Activated CD4-positive, alpha-beta T cell treated with anti-CD3 and anti-CD28 coated beads, Interleukin-2, amount 50 U/mL, for 48 hours (primary cell): Measurements from ENCODE around the gene CELF6.

Experiments used
- DNase-seq, 2 experiments: peaks; one replicate each; pipeline ENCODE4 v3.0.0-alpha.2; 2020

Gene CELF6

DNA sequence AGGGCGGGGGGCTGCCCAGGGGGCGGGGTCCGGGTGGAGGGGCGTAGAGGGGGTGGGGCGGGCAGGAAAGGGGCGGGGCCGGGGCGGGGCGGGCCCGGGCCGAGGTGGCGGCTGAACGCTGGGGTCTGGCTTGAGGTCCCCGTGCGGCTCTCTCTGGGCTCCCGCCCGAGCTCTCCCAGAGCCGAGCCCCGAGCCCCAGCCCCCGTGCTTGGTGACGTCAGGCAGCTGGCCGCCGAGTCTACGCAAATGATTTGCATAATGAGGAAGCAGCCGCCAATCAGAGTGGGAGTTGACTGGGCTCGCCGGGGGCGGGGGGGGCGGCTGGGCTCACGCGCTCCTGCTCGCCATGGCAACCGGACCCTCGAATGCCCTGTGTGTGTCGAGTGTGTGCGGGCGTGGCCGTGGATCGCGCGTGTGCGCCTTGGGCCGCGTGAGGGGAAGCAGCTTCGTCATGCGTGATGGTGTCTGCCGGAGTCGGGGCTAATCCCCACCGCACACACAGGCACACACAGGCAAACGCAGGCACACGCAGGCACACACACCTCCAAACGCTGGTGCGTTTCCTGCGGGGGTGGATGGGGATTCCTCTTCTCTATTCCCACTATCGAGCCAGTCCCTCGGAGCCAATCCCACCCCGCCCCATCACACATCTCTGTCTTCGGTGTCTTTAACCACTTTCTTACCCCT is at the start of gene CELF6:
Gene CELF6 (minus strand): TSS at position 173 of the 687 bp plus-strand sequence. CDS start 283 bp downstream, outside the sequence.
- DNase-seq = peak; percentile 66 to 73

- no peak for DNase-seq
Observed at GRCh38 chr15:72368899-72369298, 48.9 kb upstream of the CELF6 start.

GRCh38 chr15:72368325-72368724 is 48.4 kb upstream of the CELF6 start:
- no peak for DNase-seq

DNA sequence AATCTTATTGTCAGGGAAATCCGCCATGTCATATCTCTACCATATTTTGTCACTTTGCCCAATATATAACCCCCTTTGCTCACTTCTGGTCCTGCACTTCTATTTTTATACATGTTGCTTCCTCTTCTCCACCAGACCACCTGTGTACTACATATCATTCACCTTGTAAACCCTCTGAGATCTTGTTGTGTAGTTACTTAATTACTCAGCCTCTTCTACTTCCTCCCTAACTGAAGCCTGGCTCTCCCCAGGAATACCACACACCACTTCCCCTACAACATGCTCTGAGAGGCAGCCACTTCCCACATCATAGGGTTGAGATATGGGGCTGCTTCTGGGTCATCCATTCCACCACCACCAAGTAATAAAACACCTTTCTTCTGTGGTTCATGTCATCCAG is 45.9 kb upstream of the CELF6 start:
- no peak for DNase-seq

GRCh38 chr15:72361176-72361575 is 41.2 kb upstream of the CELF6 start:
- no peak for DNase-seq

DNA sequence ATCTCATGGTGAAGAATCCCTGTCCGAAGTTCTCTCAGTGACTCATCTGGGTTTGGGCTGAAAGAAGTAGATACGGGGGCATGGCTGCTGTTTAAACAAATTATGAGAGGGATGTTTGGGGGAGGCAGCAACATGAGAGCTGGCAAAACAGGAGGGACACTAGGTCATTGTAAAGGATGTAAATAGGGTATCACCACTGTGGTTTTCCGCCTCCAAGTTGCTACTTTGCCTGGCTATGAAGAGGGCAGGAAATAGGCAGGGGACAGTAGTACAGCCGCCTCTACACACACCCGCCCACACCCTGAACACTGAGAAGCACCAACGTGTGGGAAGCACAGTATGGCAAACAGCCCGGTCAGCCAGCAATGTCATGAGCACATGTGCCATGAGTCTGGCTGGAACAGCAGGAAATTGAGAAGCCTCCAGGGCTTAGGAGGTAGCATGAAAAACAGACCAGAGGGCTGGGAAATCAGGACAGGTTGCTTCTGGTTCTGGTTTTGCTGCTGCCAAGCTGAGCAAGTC is 38.8 kb upstream of the CELF6 start:
- DNase-seq = peak; percentile 7 to 12

- no peak for DNase-seq
Observed at GRCh38 chr15:72358121-72358520, 38.2 kb upstream of the CELF6 start.

GRCh38 chr15:72354496-72354895 is 34.5 kb upstream of the CELF6 start:
- no peak for DNase-seq

DNA sequence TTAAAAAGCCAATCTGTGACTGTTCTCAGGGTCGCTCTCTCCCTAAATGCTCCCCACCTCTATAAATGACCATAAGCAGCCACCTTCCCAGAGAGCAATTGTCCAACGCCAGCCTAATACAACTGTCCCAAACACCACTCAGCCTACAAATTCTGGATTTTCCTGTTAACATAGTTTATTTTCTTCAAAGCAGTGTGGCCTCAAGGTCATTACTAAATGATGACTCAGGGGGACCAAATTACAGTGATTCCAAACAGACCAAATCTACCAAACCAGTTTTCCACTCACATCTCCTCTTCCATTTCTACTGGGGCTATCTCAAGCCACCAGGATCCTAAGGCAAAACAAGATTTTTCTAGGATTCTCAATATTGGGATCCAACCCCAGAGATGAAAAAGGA is 33.3 kb upstream of the CELF6 start:
- no peak for DNase-seq

DNA sequence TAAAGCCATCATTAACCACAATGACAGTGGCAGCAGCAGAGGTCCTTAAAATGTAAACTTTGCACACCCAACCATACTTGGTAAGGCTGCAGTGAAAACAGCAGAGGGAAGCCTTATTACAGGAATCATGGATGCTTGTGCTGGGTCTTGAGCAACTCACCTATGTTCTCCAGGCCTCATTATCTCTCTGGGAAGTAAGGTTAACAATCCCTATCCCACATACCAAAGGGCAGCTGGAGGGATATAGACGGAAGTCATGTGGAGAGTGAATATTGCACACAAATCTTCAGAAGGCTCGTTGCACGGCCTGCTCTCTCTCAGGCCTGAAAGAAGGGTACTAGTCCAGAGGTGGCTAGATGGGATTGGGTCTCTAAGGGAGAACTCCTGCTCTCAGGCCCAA is 25.8 kb upstream of the CELF6 start:
- no peak for DNase-seq

GRCh38 chr15:72345280-72345679 is 25.3 kb upstream of the CELF6 start:
- DNase-seq = no peak

DNA sequence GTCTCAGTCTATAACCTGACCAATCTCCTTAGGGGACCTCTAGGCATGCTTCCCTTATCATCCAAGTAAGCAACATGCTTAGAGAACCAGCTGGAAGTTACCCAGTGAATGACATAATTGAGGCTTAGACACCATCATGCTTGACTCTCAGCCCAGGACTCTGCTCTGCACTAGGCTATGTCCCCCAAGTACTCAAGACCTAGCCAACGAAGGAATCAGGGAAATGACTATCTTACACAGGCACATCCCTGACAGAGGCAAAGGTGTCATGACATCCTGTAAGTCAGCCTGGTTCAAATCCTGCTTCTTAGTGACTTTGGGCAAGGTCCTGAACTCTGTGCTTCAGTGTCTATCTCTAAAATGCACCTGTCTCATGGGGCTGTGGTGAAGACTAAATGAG is 24.6 kb upstream of the CELF6 start:
- DNase-seq = no peak

DNA sequence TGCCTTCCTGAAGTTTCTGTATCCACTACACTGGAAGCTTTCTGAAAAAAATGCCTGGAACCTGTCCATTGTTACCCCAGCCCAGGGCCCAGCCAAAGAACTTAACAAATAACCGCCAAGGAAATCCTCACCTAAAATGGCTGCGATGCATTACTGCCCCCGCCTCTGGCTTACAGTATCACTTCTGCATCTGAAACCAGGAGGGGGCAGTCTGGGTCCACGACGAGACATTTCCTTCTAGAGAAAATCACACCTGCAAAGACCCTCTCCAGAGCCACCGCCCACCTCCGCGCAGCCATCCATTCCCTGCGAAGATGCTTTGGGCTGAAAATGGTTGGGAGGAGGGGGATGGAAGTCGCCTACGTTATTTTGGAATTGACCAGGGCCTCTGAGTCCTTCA is 22.4 kb upstream of the CELF6 start:
- peak; percentile 39 to 47 for DNase-seq

- no peak for DNase-seq
Observed at GRCh38 chr15:72341361-72341760, 21.4 kb upstream of the CELF6 start.

GRCh38 chr15:72340366-72340765 is 20.4 kb upstream of the CELF6 start:
- no peak for DNase-seq

DNA sequence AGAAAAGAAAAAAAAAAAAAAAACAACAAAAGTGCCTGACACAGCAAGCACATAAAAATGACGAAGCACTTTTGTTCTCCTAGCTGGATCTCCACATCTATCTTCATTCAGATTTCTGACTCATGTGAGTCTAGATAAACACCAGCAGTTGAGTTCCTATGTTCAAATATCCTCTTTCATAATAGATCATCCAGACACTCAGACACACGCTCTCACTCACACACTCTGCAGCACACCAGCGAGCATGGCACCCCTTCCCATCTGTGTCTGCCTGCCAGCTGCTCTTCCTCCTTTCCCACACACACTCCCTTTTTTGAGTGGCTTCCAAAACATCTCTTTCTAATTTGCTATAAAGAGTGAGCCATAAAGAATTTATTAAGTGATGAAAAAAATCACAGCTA is 19.8 kb upstream of the CELF6 start:
- no peak for DNase-seq

- DNase-seq = no peak
Observed at GRCh38 chr15:72338617-72339321, 18.8 kb upstream of the CELF6 start.

DNA sequence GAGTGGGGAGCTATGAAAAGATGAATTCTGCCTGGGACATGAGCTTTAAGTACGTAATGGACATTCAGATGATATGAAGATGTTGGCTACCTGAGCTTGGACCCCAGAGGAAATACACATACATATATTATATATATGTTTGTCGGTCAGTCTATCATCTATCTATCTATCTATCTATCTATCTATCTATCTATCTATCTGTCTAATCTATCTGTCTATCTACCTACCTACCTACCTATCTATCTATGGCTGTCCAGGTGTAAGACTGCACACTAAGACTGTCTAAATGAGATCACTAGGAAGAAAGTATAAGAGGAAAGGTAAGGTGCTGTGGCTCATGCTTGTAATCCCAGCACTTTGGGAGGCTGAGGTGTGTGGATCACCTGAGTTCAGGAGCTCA is 18.2 kb upstream of the CELF6 start:
- DNase-seq = no peak

DNA sequence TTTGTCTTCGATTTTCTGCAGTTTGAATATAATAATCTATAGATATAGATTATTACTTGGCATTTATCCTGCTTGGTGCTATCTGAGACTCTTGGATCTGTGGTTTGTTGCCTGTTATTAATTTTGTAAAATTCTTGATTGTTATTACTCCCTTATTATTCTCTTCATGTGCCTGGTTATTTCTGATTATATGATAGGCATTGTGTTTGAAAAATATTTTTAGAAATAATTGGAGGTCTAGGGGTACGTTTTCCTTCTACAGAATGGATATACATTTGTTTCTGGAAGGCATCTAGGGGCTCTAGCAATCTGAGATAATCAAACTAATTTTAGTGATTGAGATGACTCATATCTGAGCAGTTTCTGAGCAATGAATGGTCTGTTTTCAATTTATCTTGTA is 14.9 kb upstream of the CELF6 start:
- no peak for DNase-seq

DNA sequence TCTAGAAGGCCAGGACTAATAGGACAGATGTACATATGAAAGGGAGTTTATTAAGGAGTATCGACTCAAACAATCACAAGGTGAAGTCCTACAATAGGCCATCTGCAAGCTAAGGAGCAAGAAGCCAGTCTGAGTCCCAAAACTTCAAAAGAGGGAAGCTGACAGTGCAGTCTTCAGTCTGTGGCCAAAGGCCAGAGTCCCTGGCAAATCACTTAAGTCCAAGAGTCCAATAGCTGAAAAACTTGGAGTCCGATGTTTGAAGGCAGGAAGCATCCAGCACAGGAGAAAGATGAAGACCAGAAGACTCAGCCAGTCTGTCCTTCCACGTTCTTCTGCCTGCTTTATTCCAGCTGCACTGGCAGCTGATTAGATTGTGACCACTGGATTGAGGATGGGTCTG is 11.1 kb upstream of the CELF6 start:
- DNase-seq = no peak

GRCh38 chr15:72323752-72324151 is 3.8 kb upstream of the CELF6 start:
- DNase-seq = no peak

GRCh38 chr15:72319360-72319984 is 485 bp downstream of the CELF6 start:
- peak; percentile 45 to 57 for DNase-seq

DNA sequence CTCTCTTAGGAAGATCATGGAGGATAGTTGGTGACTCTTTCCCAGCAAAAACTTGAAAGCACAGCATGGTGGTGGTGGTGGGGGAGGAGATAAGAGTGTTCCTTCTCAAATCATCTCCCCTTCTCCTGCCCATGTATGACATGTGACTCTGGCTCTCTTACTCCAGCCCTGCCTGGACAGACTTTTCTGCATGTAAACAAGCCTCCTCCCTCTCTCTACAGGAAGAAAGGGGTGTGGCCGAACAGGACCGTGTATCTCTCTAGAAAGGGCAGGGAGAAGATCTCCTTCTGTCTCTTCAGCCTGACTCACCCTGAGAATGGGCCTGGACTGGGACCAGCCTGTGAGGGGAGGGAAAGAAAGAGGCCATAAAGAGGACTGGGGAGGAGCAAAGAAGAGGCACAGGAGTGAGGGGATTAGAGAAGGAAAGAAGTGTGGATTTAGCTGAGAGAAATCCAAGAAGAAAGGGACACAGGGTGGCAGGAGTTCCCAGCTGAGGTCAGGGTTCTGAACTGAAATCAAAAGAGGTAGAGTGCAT is 1.5 kb downstream of the CELF6 start:
- no peak for DNase-seq
